ENCODE data around the gene PPP2R2B.

PPP2R2B gene

DNA sequence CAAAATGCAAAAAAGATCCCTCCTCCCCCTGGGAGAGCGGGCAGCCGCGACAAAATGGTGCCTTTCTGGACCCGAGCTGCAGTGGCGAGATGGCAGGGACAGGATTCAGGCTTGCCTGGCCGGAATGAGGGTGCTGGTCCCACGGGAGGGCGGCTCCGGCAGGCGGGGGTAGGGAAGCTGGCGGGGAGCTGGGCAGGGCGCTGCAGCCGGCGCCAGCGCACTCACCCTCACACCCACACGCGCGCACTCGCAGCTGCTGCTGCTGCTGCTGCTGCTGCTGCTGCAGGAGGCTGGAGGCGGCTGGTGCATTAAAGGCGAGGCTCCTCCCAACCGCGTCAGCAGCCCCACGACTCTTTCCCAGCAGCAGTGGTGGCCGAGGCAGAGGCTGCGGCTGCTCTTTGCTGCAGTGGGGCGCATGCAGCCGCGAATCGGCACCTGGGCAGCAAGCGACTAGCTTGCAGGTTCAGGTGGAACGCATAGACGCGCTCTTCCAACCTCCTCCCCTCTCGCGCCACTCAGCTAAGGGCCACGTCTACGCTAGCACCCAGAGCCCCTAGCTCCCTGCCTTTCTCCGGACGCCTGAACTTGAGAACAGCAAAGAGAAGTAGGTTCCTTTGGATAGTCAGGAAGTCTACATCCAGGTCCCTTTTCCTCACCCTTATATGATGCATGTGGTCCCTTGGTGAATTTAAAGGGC lies at the start of gene PPP2R2B:
TSS of gene PPP2R2B (minus strand) at position 282 of the 697 bp plus-strand sequence.
- DNase-seq = peak; percentile 37

DNA sequence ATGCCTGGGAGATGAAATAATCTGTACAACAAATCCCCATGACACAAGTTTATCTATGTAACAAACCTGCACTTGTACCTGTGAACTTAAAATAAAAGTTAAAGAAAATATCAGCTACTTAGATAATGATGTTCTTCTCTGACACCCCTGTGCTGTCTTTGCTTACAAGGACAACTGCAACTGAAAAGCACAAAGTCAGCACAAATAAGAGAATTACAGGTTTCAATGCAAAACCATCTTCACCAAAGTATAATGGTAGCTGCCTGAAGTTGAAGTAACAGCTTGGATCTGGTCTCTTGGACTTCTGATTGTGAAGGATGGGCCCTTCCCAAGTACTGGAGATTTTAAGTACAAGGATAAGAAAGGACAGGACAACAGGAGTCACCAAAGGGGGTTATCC lies 45.6 kb upstream of the PPP2R2B start:
- no peak for DNase-seq

DNA sequence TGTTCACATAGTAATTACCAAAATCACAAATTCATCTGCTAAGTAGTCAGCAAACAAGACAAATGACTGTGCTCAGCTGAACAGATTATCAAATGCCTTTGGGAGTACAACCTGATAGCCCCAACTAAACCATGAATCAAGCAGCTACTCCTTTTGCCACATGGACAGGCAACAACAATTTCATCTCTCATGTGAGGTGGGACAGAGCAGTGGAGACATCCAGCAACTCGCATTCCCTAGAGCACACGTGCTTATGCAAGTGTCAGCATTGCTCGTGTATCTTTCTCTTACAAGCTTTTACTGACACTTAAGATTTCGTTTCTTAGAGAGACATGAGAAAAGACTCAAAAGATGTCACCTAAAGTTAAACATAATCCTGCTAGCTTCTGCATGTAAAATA lies 42.7 kb upstream of the PPP2R2B start:
- no peak for DNase-seq

DNA sequence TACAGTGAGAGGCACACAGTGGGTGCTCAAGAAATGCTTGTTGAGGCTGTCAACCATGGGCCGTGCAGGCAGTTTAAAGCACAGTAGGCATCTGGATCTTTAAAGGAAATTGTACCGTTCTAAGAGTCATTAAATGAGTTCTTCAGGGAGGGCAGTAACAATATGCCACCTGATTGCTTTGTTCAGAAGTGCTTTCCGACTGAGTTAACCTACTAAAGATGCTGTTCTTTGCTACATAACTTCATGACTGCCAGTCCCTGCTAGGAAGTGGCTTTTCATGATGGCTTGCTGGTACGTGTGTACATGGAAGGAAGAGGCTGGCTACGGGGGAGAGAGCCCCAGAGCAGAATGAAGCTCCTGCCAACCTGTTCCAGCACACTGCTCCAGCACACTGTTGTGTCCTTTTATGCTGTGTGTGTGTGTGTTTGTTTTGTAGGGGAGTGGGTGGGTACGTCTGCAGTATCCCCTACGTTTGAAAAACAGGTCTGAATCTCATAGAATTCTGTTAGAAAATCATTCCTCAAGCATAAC lies 41.9 kb upstream of the PPP2R2B start:
- no peak for DNase-seq

DNA sequence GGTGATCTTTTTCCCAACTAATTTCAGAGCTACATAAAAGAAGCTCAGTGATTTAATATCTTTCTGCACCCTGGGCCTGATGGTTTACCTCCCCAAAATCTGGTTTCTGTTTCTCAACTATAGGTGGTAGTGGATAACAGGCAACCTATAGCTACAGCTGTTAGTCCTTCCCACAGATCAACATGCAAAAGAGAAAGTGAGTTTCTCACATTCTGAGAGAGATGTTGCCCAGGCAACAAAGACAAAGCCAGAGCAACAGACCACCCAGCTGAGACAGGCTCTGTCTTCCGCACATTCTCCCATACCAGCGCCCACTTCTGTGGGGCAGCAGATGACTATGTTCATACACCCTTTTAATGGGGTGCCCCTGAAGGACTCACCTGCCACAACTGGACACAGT lies 40.7 kb upstream of the PPP2R2B start:
- DNase-seq = no peak

DNA sequence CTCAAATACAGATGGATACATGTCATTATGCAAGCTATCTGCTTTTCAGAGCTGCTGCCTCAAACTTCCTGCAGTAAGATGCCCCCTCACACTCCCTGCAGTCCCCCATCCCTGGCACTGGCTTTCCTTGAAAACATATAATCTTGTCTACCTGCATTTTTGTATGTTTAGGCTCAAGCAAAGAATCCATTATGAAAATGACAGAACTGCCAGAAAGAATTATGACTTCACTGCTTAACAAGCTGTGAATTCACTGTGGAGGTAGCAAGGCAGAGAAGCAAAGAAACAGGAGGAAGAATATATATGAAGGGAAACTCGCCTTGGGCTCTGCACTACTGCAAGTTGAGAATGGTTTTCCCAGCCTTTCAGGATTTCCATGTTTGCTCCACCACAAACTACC lies 39.4 kb upstream of the PPP2R2B start:
- no peak for DNase-seq

DNA sequence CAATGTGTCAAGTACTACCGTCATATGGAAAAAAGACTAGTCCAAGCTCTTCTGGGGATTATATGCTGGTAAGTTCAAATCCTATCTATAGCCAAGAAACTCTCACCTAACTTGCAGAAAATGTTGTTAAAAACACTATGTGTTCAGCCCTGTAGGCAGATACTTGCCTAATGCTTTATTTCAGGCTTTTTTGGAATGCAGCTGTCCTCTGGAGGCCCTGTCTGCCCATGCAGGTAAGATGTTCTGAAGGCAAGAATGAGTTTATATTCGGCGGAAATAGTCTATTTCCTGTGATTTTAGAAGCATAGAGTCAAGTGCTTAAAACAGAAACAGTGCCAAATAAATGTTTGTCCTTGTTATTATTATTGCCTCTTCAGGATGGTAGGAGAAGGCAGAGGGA lies 34.3 kb upstream of the PPP2R2B start:
- no peak for DNase-seq

DNA sequence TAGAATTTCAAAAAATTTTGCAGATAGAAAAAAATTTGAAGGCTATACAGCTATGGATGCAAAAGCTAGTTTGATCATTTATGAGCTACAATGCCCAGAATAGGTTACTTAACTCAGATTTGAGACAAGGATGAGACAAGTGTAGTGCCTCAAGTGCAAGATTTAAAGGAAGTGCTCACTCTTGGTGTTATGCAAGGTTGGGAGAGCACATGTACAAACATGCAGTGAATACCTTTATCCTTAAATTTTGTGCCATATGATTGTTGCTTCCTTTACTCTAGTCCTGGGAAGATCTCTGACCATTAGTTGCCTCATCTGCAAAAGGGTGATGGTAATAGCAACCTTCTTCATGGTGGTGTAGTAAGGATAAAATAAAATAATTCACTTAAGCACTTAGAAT lies 31.7 kb upstream of the PPP2R2B start:
- no peak for DNase-seq

DNA sequence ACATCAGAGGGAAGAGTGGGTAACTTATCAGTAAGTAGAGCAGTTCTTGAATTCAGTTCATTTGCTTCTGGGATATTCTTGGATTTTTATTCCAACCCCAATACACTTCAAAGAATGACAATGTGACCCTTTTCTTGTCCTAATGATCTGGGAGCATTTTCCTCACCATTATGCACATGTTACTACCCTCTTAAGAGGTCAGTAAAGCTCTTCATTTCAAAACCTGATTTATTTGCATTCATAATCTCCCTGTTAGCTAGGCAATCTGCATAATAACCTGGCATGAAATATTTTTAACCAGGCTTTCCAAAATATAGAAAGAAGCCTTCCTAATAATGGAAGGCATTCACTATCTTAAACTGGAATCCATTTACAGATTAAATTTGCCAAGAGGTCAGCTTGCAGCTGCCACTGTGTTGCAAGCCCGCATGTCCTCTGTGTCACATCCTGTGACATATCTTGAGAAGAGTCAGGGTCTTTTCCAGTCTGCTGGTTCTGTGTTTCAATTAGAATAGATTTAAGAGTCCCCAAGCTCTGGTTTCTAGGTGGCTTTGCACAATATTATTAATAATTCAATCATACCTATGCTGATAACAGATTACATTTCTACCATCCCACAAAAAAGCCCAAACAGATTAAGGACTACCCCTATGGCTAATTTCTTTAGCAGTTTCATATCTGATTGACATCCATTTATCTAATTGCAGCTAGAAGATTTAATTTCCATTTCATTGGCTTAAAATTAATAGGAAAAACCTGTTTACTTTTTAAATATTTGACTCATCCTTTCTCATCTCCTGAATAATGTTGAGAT lies 30.9 kb upstream of the PPP2R2B start:
- DNase-seq = no peak

DNA sequence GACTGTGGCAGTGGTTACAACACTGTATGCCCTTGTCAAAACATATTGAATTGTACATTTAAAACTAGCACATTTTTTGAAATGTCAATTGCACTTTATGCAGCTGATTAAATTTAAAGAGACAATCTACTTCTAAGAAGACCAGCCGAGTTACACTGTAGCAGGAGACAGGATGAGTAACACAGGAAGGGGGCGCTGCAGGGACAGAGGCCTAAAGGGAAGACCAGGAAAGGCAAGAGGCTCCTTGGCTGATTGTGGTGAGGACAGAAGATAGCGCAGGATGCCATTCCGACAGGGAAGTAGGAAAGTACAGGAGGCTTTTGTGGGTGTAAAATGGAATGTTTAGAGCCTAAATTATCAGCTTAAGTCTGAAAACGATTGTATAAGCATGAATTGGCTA lies 28.2 kb upstream of the PPP2R2B start:
- DNase-seq = no peak

DNA sequence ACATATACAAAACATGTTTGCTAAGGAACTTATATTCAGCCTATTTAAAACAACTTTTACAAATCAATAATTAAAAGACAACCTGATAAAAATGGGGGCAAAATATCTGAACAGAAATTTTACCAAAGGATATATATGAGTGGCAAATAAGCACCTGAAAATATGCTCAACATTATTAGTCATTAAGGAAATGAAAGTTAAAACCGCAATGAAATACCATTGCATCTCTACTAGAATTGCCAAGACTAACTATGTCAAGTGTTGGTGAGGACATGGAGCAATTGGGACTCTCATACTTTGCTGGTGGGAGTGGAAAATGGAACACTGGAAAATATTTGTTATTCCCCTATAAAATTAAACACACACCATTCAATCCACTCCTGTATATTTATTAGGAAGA lies 26.3 kb upstream of the PPP2R2B start:
- DNase-seq = no peak

DNA sequence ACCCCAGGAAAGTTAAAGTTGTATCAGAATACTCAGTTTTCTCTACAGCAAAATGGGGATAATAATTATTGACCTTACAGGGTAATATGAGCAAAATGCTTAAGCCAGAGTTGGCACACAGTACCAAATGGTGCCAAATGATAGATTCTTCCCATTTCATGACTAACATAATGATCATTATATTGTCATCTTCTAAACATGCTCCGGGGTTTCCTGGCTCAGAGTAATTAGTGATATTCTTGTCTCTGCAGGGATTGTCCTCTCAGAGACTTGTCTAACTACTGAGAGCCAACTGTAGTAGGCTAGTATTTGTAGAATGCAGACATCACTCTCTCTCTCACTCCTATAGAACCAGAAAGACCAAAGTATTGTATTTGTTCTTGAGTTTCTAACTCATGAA lies 25.2 kb upstream of the PPP2R2B start:
- DNase-seq = no peak

DNA sequence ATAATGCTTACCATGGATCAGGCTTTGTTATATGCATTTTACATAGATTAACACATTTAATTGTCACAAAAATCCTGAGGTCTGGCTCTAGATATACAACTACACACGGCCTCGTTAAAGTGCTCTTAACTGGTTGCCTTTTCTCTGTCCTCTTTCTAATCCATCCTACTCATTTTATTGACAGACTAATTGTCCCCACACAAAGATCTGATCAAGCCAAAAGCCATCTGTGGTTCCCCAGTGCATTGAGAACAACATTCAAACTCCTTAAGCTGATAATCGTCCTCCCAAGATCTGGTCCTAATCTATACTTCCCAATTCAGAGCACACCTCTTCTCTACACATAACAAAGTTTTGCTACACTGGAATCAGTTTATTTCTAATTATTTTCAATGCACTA lies 23.9 kb upstream of the PPP2R2B start:
- DNase-seq = no peak

DNA sequence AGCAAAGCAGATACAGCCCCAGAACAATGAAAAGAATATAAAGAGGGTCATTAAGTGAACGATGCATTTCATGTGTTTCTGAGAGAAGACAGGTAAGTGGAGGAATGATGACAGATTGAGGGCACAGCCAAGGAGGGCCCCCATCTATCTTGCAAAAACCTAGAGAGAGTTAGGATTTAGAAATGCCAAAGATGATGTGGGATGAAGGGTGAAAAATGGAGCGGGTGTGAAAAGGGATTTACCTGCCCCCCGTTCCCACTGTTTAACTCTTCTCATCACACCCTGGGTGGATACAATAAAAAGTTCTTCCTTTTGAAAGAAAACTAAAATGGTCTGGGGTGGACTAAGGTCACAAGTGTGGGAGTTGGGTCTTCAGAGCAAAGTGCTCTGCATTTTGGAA lies 18.5 kb upstream of the PPP2R2B start:
- no peak for DNase-seq

DNA sequence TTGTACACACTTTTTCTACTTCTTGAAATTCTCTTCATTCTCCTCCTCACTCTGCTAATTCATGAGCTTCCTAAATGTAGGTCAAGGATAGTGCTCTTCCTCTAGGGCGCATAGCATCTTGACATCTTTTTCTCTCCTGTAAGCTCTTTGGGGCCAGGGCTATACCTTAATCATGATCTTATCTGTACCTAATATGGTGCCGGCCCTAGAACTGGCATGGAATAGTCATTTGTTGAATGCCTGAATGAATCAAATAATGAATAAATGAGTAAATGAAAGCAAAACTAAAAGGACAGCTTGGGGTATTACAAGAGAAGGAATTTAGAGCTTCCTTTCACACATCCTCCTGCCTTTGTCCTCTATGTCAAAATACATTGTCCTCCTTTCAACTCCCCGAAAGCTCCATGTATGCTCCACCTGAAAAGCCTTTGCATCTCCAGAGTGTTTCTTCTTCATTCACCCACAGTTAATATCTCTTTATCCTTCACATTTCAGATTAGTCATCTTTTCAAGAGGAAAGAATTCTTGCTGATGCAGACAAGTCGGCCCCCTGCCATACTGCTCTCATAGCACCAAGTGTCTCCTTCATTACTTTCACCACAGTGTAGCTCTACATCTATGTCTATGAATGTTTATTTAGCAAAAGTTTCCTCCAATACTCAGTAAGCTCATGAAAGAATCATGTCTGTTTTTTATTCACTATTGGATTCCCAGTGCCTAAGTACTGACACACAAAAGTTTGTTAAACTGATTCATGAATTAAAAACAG lies 16.4 kb upstream of the PPP2R2B start:
- no peak for DNase-seq

DNA sequence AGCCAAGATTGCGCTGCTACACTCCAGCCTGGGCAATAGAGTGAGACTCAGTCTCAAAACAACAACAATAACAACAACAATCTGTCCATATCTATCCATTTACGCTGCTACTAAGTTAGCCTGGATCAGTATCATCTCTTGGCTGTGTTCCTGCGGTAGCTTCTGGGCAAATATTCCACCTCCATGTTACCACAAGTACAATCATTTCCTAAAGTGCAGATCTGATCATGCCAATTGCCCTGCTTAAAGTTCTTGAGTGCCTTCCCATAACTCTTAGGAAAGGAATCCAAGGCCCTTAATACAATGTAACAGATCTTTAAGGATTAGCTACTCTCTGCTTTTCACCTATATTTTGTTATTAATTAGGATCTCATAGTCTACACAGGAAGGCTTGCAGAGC lies 15.4 kb upstream of the PPP2R2B start:
- DNase-seq = no peak

DNA sequence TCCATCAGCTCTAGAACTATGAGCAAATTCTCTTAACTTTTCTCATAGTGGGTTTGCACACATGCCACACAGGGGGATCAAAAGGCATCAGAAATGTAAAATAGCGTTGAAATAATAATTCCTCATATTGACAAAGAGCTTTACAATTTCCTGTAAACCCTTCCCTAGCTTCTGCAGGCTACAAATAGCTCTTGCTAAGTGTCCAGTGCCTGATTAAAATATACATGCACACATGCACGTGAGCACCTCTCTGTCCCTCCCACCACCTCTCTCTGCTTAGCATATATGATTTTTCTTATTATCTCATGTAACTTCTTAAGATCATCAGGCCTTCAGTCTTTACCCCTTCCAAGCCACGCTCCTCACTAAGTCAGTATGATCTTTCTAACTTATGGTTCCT lies 13.7 kb upstream of the PPP2R2B start:
- no peak for DNase-seq

DNA sequence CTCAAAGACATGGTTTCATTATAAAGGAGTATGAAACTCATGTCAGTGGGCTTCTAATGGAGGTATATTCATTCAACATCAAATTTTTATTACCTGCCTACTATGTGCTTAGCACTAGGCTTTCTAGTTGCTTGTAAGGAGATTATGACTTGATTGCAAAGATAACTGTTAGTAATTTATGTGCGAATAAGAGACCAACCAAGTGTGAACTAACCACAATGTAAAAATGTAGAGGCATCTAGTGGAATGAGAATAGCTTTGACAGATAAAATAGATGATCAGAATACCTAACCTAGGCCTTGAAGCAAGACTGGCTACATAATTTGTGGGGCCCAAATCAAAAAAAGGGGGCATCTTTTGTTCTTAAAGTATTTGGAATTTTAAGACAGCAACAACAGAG lies 13.0 kb upstream of the PPP2R2B start:
- no peak for DNase-seq

DNA sequence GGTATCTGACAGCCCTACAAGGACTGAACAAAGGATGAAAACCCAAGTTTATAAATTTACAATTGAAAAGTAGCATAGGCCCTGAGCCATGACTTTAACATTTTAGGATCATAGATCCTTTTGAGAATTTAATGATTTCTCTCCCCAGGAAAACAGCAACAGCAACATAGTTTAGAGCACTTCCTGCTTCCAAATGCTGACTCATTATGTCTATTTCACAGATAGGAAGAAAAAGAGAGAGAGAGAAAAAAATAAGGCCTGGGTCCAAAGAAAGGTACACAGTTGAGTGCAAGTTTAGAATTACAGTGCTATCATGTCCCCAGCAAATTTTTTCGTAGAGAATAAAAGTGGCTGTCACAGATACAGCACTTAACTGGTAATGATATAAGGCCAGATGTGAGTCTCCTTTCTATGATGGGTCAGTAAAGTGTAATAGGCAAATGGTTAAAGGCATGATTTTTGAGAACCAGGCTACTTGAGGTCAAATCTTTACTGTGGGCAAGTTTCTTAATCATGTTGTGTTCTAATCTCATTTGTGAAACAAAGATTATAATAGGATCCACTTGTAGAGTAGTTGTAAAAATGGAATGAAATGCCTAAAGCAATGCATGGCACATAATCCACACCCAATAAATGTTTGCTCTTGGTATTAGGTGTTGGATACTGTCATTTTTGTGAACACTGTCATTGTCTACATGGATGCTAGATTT lies 12.3 kb upstream of the PPP2R2B start:
- no peak for DNase-seq

DNA sequence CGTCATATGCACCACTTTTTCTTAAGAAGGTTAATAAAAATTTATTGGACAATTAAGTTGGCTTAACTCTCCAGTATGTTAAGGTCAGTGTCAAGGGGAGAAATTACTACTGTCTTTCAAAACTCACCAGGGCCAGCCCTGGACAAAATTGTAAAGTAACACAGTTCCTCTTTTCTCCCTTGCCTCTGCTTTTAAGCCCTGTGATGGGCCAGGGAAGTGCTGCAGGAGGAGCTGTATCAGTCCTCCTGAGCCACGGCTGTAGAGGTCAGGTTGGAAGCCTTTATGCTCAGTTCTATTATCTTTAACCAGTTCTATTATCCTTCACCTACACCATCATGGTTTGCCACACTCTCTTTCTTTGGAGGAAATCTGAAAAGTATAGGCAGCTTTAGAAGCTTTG lies 11.5 kb upstream of the PPP2R2B start:
- no peak for DNase-seq

DNA sequence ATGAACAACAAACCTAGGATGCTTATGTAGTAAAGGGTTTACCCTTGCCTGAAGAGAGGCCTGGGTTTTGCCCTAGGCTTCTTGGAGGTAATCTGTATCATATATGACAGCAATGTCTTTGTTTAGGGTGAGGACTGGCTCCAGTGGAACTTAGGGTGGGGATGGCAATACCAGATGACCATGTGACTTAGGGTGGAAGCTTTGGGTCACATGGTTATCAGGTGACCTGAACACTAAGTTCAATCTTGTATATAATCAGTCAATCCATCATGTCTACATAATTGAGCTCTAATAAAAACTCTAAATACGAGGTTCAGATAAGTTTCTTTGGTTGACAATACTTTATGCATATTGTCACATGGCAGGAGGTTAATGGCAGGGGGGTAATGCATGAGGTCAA lies 10.6 kb upstream of the PPP2R2B start:
- DNase-seq = no peak

DNA sequence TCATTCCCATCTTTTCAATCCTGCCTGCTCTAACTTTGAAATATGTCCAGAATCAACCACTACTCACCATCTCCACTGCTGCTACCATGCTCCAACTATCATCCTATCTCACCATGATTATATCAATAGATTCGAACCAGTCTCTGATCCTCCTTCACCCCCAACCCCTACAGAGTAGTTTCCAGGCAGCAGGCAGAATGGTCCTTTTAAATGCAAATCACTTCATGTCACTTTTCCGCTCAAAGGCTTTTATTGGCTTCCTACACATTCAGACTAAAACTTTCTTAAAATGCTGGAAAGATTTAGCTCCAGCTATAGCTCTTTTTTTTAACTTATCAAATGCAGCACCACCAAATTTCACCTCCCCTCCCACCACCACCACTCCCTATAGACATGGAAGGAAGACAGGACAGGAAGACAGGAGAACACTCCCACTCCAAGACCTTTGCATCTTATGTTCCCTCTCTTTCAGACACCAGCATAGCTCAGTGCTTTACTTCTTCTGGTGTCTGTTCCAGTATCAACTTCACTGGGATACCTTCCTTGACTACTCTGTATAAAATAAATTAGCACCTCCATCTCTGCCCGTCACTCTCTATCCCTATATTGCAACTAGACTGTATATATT lies 9.9 kb upstream of the PPP2R2B start:
- DNase-seq = no peak

Measured in NCI-H1105 (cell line).